Nucleus accumbens (tissue), 56 donors: ENCODE data around the gene B9D1.
"Not testable (repeated sequence)": the region's sequence is repeated elsewhere in the genome, so short reads cannot be mapped to it uniquely, and the experiment has no call there.

Source experiments
- DNase-seq, 56 donors: peaks; one replicate each; lab custom pipeline; 2025; lab: John Stamatoyannopoulos, UW

Gene B9D1

GRCh38 chr17:19363460-19364035 lies 1.0 kb upstream of the B9D1 start:
- DNase-seq, result no peak

- DNase-seq, result no peak
These were observed 553 bp upstream of the B9D1 start for GRCh38 chr17:19363114-19363438.

- DNase-seq, result no peak
These were observed 613 bp downstream of the B9D1 start for GRCh38 chr17:19361944-19362276.

- peak in 6 of 56 donors; percentile 18 to 47 (median 37) for DNase-seq
These were observed 1.2 kb downstream of the B9D1 start for GRCh38 chr17:19361326-19361725.

GRCh38 chr17:19360772-19361171 lies 1.8 kb downstream of the B9D1 start:
- no peak for DNase-seq

- DNase-seq, result no peak
These were observed 2.7 kb downstream of the B9D1 start for GRCh38 chr17:19359856-19360255.

- no peak for DNase-seq
These were observed 3.4 kb downstream of the B9D1 start for GRCh38 chr17:19359151-19359550.

- no peak for DNase-seq
These were observed 4.8 kb downstream of the B9D1 start for GRCh38 chr17:19357761-19358160.

- DNase-seq, result no peak
These were observed 5.2 kb downstream of the B9D1 start for GRCh38 chr17:19357351-19357750.

- DNase-seq, result no peak
These were observed 7.8 kb downstream of the B9D1 start for GRCh38 chr17:19354748-19355147.

GRCh38 chr17:19353401-19353800 lies 9.1 kb downstream of the B9D1 start:
- not testable (repeated sequence) for DNase-seq

GRCh38 chr17:19348806-19349205 lies 13.7 kb downstream of the B9D1 start:
- DNase-seq, result no peak

- no peak for DNase-seq
These were observed 14.4 kb downstream of the B9D1 start for GRCh38 chr17:19348081-19348650.

- no peak for DNase-seq
These were observed 15.0 kb downstream of the B9D1 start for GRCh38 chr17:19347323-19348080.

GRCh38 chr17:19346351-19347255 lies 15.9 kb downstream of the B9D1 start:
- peak in 6 of 56 donors; percentile 38 to 63 (median 56) for DNase-seq

GRCh38 chr17:19345486-19346350 lies 16.8 kb downstream of the B9D1 start:
- DNase-seq, result no peak

- no peak for DNase-seq
These were observed 17.5 kb downstream of the B9D1 start for GRCh38 chr17:19345067-19345460.

- no peak for DNase-seq
These were observed 18.0 kb downstream of the B9D1 start for GRCh38 chr17:19344311-19345066.

GRCh38 chr17:19343671-19344151 lies 18.8 kb downstream of the B9D1 start:
- DNase-seq, result no peak
